H9 (cell line): Measurements from ENCODE around the gene CAT. TPM values are rescaled to one million over a fixed set of nuclear protein-coding genes. Genes with fewer than 3 reads are reported as not detected.

Experiments used
- DNase-seq: peaks from one replicate; pipeline ENCODE4 v3.0.0-alpha.2; 2017
- H2AFZ ChIP-seq: one replicate; pipeline ENCODE4 v1.6.1; 2013; ENCODE audit warnings: mild to moderate bottlenecking, low read length, control low read depth, moderate library complexity
- H2AK5ac ChIP-seq: 2 replicates; pipeline ENCODE4 v1.6.1; 2013; ENCODE audit warnings: low read length, control low read depth, mixed read lengths; ENCODE audit not compliant: insufficient read length
- H2BK120ac ChIP-seq: one replicate; pipeline ENCODE4 v1.6.1; 2013; ENCODE audit warnings: low read depth, mild to moderate bottlenecking, low read length, control low read depth, inconsistent platforms; ENCODE audit not compliant: poor library complexity, severe bottlenecking
- H2BK12ac ChIP-seq: 2 replicates; pipeline ENCODE4 v1.6.1; 2013; ENCODE audit warnings: low read length, control low read depth, mixed read lengths, low read depth; ENCODE audit not compliant: insufficient read length
- H2BK15ac ChIP-seq: 2 replicates; pipeline ENCODE4 v1.6.1; 2013; ENCODE audit warnings: low read depth, low read length, control low read depth
- H2BK20ac ChIP-seq: one replicate; pipeline ENCODE4 v1.6.1; 2013; ENCODE audit warnings: low read depth, mild to moderate bottlenecking, low read length, control low read depth, inconsistent platforms; ENCODE audit not compliant: poor library complexity, severe bottlenecking
- H2BK5ac ChIP-seq: 2 replicates; pipeline ENCODE4 v1.6.1; 2013; ENCODE audit warnings: low read length, control low read depth, mixed read lengths; ENCODE audit not compliant: insufficient read length
- H3K14ac ChIP-seq: 2 replicates; pipeline ENCODE4 v1.6.1; 2013; ENCODE audit warnings: low read length, control low read depth; ENCODE audit not compliant: insufficient read depth
- H3K18ac ChIP-seq: 2 replicates; pipeline ENCODE4 v1.6.1; 2013; ENCODE audit warnings: low read depth, mild to moderate bottlenecking, mixed read lengths, low read length, control low read depth; ENCODE audit not compliant: insufficient read length
- H3K23ac ChIP-seq: 2 replicates; pipeline ENCODE4 v1.6.1; 2013; ENCODE audit warnings: low read length, control low read depth, mixed read lengths, low read depth; ENCODE audit not compliant: insufficient read length
- H3K23me2 ChIP-seq: 2 replicates; pipeline ENCODE4 v1.6.1; 2013; ENCODE audit warnings: low read depth, mild to moderate bottlenecking, mixed read lengths, low read length, control low read depth; ENCODE audit not compliant: insufficient read length, poor library complexity, severe bottlenecking
- H3K27ac ChIP-seq: 2 replicates; pipeline ENCODE4 v1.5.1; 2013; ENCODE audit warnings: low read length, control low read depth, mixed read lengths, low read depth; ENCODE audit not compliant: insufficient read length
- H3K27me3 ChIP-seq: 2 replicates; pipeline ENCODE4 v1.6.1; 2013; ENCODE audit warnings: low read length, control low read depth, inconsistent platforms; ENCODE audit not compliant: insufficient read depth
- H3K4ac ChIP-seq: 2 replicates; pipeline ENCODE4 v1.6.1; 2013; ENCODE audit warnings: low read depth, mild to moderate bottlenecking, control low read depth, inconsistent platforms, low read length, moderate library complexity
- H3K4me1 ChIP-seq: 2 replicates; pipeline ENCODE4 v1.6.1; 2013; ENCODE audit warnings: low read length, control low read depth, inconsistent platforms; ENCODE audit not compliant: insufficient read depth
- H3K4me2 ChIP-seq: 2 replicates; pipeline ENCODE4 v1.6.1; 2013; ENCODE audit warnings: low read length, control low read depth, mixed read lengths; ENCODE audit not compliant: insufficient read length, insufficient read depth
- H3K56ac ChIP-seq: 2 replicates; pipeline ENCODE4 v1.6.1; 2013; ENCODE audit warnings: low read depth, mild to moderate bottlenecking, mixed read lengths, low read length, control low read depth; ENCODE audit not compliant: insufficient read length
- H3K79me1 ChIP-seq: 2 replicates; pipeline ENCODE4 v1.6.1; 2013; ENCODE audit warnings: low read depth, mild to moderate bottlenecking, moderate library complexity, low read length, control low read depth, inconsistent platforms; ENCODE audit not compliant: insufficient read depth, poor library complexity, severe bottlenecking
- H3K79me2 ChIP-seq: 2 replicates; pipeline ENCODE4 v1.6.1; 2013; ENCODE audit warnings: low read length, control low read depth, inconsistent platforms; ENCODE audit not compliant: insufficient read depth
- H3K9ac ChIP-seq: 2 replicates; pipeline ENCODE4 v1.6.1; 2013; ENCODE audit warnings: low read length, control low read depth, mixed read lengths; ENCODE audit not compliant: insufficient read length; ENCODE audit errors: extremely low read depth
- H3K9me3 ChIP-seq: one replicate; pipeline ENCODE4 v1.6.1; 2013; ENCODE audit warnings: low read depth, low read length, inconsistent platforms; ENCODE audit not compliant: control insufficient read depth
- H3T11ph ChIP-seq: one replicate; pipeline ENCODE4 v1.6.1; 2013; ENCODE audit warnings: mild to moderate bottlenecking, low read length, control low read depth, inconsistent platforms
- H4K20me1 ChIP-seq: one replicate; pipeline ENCODE4 v1.6.1; 2013; ENCODE audit not compliant: control insufficient read depth, insufficient read length, insufficient read depth
- H4K5ac ChIP-seq: 2 replicates; pipeline ENCODE4 v1.6.1; 2013; ENCODE audit warnings: low read depth, mild to moderate bottlenecking, mixed read lengths, low read length, control low read depth; ENCODE audit not compliant: insufficient read length
- H4K8ac ChIP-seq: replicated peaks from 2 replicates; pipeline ENCODE4 v1.6.1; 2013; ENCODE audit warnings: low read length, control low read depth, mixed read lengths, low read depth; ENCODE audit not compliant: insufficient read length
- H4K91ac ChIP-seq: 2 replicates; pipeline ENCODE4 v1.6.1; 2013; ENCODE audit warnings: low read depth, mild to moderate bottlenecking, moderate library complexity, mixed read lengths, low read length, control low read depth; ENCODE audit not compliant: insufficient read length
- H3K27ac Mint-ChIP-seq, 3 experiments: 2 replicates in 2 of 3; 3 replicates in 1 of 3; pipeline ENCODE4 v1.8.0; 2020 to 2021; ENCODE audit warnings: mixed read lengths in 3 of 3, mild to moderate bottlenecking in 1 of 3, moderate library complexity in 1 of 3
- H3K27me3 Mint-ChIP-seq: 2 replicates; pipeline ENCODE4 v1.8.0; 2021; ENCODE audit warnings: low read depth, mild to moderate bottlenecking, moderate library complexity, mixed read lengths
- H3K36me3 Mint-ChIP-seq, 3 experiments: 2 replicates in 2 of 3; 3 replicates in 1 of 3; pipeline ENCODE4 v1.8.0; 2020 to 2021; ENCODE audit warnings: low read depth in 3 of 3, mixed read lengths in 3 of 3; ENCODE audit not compliant: insufficient read depth in 1 of 3
- H3K4me1 Mint-ChIP-seq, 2 experiments: 2 replicates each; pipeline ENCODE4 v1.8.0; 2020; ENCODE audit warnings: mixed read lengths in 2 of 2
- H3K4me3 Mint-ChIP-seq, 2 experiments: 2 replicates in 1 of 2; 3 replicates in 1 of 2; pipeline ENCODE4 v1.8.0; 2020 to 2021; ENCODE audit warnings: mild to moderate bottlenecking in 2 of 2, mixed read lengths in 2 of 2, moderate library complexity in 1 of 2
- H3K9me3 Mint-ChIP-seq, 2 experiments: 2 replicates in 1 of 2; 3 replicates in 1 of 2; pipeline ENCODE4 v1.8.0; 2020; ENCODE audit warnings: mild to moderate bottlenecking in 2 of 2, mixed read lengths in 2 of 2, moderate library complexity in 1 of 2
- whole genome bisulfite sequencing: extraction: QIAGEN DNeasy Blood & Tissue Kit; methylation state at CpG from one replicate; pipeline ENCODE4 v1.1.7; 2013; ENCODE audit warnings: missing lambda C conversion rate, low lambda C conversion rate, mixed read lengths; ENCODE audit not compliant: insufficient read length; ENCODE audit errors: extremely low coverage; 5-methylcytosine and 5-hydroxymethylcytosine counted together
- total RNA-seq: library from RNA; stranded (reverse); gene quantifications from 2 replicates; pipeline ENCODE4 v1.2.1, GENCODE V29; 2021
- TF ChIP-seq, protein P1 (sequence below): fragments of 200-600 bp; sonication (generic); conservative IDR thresholded peaks from 3 replicates; pipeline ENCODE4 v1.8.0; 2021; ENCODE audit warnings: antibody characterized with exemption, mild to moderate bottlenecking

The CAT gene
- total RNA-seq, 1 experiment from 2014 or later, result 9.9 TPM

DNA sequence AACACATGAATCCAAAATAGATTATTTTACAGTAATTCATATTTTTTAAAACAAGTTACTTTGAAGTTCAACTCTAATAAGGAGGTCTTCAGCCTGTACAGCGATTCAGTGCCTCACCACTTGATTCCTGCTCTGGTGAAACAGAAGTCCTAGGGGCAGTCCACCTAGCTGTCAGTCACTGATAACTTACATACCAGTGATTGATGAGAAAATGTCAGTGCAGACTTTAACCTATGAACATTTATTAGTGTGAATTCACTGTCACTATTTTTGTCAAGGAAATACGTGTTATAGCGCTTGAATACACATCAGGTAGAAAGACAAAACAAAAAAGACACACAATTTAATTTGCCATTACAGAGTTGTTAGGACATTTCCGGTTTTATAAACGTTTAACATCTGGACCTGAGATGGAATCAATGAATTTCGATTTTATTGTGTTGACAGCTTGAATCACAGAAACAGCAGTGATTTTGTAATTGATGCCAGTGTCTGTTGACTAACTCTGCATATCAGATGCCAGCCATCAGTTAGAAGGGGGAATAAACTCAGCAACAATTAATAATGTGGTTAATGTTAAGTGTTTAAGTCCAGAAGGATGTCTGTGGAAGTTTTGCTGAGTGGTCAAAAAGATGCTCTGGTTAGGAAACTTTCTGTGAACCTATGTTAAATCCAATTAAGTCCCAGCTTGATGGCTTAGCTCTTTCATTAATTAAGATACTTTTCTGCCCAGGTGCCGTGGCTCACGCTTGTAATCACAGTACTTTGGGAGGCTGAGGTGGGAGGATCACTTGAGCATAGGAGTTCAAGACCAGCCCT is 40.3 kb downstream of the CAT start:
- Histone ChIP-seq H3K4ac (no peak overlapping the region), H3K27me3 (no peaks in the 10 kb centered on the region), H4K5ac (no peak overlapping the region), H3K14ac (no peak overlapping the region), H3K23ac (no peak overlapping the region), H3K79me2 (no peaks in the 10 kb centered on the region), H3K79me1 (no peaks in the 10 kb centered on the region), H4K91ac (no peak overlapping the region), H3K27ac (no peak overlapping the region), H2AK5ac (no peak overlapping the region), H3K56ac (no peak overlapping the region), H3T11ph (no peak overlapping the region), H3K4me2 (no peak overlapping the region), H3K9me3 (no peaks in the 10 kb centered on the region), H2AFZ (no peak overlapping the region), H2BK120ac (no peak overlapping the region), H2BK15ac (no peak overlapping the region), H3K23me2 (no peaks in the 10 kb centered on the region), H2BK12ac (no peak overlapping the region), H3K18ac (no peak overlapping the region), H3K4me1 (no peaks in the 10 kb centered on the region), H2BK20ac (no peak overlapping the region), H4K8ac (no peak overlapping the region), H4K20me1 (no peaks in the 10 kb centered on the region), H3K9ac (no peak overlapping the region), H2BK5ac (no peak overlapping the region)
- TF ChIP-seq, protein P1, sequence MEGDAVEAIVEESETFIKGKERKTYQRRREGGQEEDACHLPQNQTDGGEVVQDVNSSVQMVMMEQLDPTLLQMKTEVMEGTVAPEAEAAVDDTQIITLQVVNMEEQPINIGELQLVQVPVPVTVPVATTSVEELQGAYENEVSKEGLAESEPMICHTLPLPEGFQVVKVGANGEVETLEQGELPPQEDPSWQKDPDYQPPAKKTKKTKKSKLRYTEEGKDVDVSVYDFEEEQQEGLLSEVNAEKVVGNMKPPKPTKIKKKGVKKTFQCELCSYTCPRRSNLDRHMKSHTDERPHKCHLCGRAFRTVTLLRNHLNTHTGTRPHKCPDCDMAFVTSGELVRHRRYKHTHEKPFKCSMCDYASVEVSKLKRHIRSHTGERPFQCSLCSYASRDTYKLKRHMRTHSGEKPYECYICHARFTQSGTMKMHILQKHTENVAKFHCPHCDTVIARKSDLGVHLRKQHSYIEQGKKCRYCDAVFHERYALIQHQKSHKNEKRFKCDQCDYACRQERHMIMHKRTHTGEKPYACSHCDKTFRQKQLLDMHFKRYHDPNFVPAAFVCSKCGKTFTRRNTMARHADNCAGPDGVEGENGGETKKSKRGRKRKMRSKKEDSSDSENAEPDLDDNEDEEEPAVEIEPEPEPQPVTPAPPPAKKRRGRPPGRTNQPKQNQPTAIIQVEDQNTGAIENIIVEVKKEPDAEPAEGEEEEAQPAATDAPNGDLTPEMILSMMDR, result no peak
- H3K9me3 Mint-ChIP-seq, result no peaks in the 10 kb centered on the region
- DNase-seq, result no peak
- no peak overlapping the region for H3K27ac Mint-ChIP-seq
- peaks cover 0 to 7% of the 10 kb centered on the region in 2 experiments; a peak in 2 of 4 replicates for H3K4me1 Mint-ChIP-seq
- no CpG with 5 or more reads among the region's 8 CpGs for WGBS
- H3K4me3 Mint-ChIP-seq, result no peak overlapping the region
- H3K36me3 Mint-ChIP-seq, result no peaks in the 10 kb centered on the region
- peaks cover 2% of the 10 kb centered on the region; the same call in 1 of the 2 replicates for H3K27me3 Mint-ChIP-seq
